Tibial nerve (tissue), 4 donors: ENCODE measurements around the gene PIK3C2A. TPM values are rescaled to one million over a fixed set of nuclear protein-coding genes. Genes with fewer than 3 reads are reported as not detected.

Source experiments
- DNase-seq, 2 donors: peaks; one replicate each; pipeline ENCODE4 v3.0.0-alpha.2; 2019; ENCODE audit warnings: low spot score in 2 of 2
- H3K27ac ChIP-seq, 4 donors: fragments of 200-600 bp; sonication (generic) in 3 of 4; one replicate each; pipeline ENCODE4 v1.5.1; 2017 to 2019; ENCODE audit warnings: mild to moderate bottlenecking in 1 of 4
- H3K27me3 ChIP-seq, 2 donors: fragments of 200-600 bp; sonication (generic) in 1 of 2; one replicate each; pipeline versions ENCODE4 v1.5.1 to v1.6.0; 2017 to 2019
- H3K36me3 ChIP-seq, 3 donors: fragments of 200-600 bp; sonication (generic); one replicate each; pipeline ENCODE4 v1.5.1; 2018 to 2019
- H3K4me1 ChIP-seq, 4 donors: fragments of 200-600 bp; sonication (generic) in 3 of 4; one replicate each; pipeline ENCODE4 v1.5.1; 2017 to 2019
- H3K4me3 ChIP-seq, 4 donors: fragments of 200-600 bp; sonication (generic) in 3 of 4; one replicate each; pipeline ENCODE4 v1.5.1; 2017 to 2019; ENCODE audit warnings: mild to moderate bottlenecking in 1 of 4, moderate library complexity in 1 of 4
- H3K9me3 ChIP-seq, 4 donors: fragments of 200-600 bp; sonication (generic) in 3 of 4; one replicate each; pipeline ENCODE4 v1.5.1; 2017 to 2019
- CTCF ChIP-seq, 5 experiments: fragments of 200-600 bp in 3 of 5; fragments of 450-650 bp in 2 of 5; sonication (generic) in 3 of 5; IDR thresholded peaks; one replicate each; pipeline ENCODE4 v1.5.1; 2016 to 2019; ENCODE audit warnings: antibody characterized with exemption in 5 of 5, mild to moderate bottlenecking in 3 of 5, moderate library complexity in 2 of 5
- EP300 ChIP-seq, 2 donors: sonication (generic); formaldehyde crosslinking; IDR thresholded peaks; one replicate each; pipeline ENCODE4 v1.6.1; 2017; ENCODE audit warnings: antibody characterized with exemption in 2 of 2, mild to moderate bottlenecking in 1 of 2
- POLR2A ChIP-seq, 2 donors: fragments of 450-650 bp; IDR thresholded peaks; one replicate each; pipeline ENCODE4 v1.6.1; 2017; ENCODE audit warnings: antibody characterized with exemption in 2 of 2, mild to moderate bottlenecking in 2 of 2, moderate library complexity in 2 of 2
- WGBS, 2 donors: methylation state at CpG; one replicate each; pipeline ENCODE4 v1.1.5; 2018; 5-methylcytosine and 5-hydroxymethylcytosine counted together
- total RNA-seq, 4 donors: library from RNA; depleted of rRNA; stranded (reverse); fragments of >200 nt; gene quantifications; one replicate each; pipeline ENCODE4 v1.1.0, GENCODE V29; 2016

The PIK3C2A gene
- total RNA-seq, 4 donors from 2014 or later = 60.9 to 105 (median 63.2) TPM

DNA sequence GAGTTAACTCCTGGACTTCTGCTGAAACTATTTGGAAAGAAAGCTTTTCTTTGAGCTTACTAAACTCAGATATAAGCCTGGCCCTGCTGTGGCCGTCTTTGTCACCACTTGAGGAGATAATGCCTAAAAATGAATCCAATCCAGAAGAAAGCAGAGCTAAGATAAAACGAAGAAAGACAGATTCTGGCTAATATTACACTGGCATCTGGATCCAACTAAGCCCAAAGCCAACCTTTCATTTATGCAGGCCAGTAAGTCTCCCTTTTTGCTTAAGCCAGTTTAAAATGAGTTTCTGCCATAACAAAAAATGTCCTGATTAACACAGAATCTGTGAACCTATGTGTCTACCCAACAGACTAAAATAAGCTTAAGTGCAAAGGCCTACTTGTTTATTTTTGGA, 34.5 kb downstream of the PIK3C2A start:
- Histone ChIP-seq H3K27me3 (no peaks in the 10 kb centered on the region), H3K36me3 (peaks cover 0 to 10% (median 0%) of the 10 kb centered on the region in 3 donors), H3K4me1 (peaks cover 0 to 27% (median 3%) of the 10 kb centered on the region in 4 donors), H3K9me3 (no peaks in the 10 kb centered on the region), H3K27ac (no peak overlapping the region), H3K4me3 (no peak overlapping the region)
- WGBS, 2 donors = 82 to 84% methylated on average over 2 of the region's 2 CpGs
- TF ChIP-seq EP300 (IDR thresholded peaks at IDR 0.05) (no peak), CTCF (IDR thresholded peaks at IDR 0.05) (no peak), POLR2A (IDR thresholded peaks at IDR 0.05) (no peak)
- no peak for DNase-seq

DNA sequence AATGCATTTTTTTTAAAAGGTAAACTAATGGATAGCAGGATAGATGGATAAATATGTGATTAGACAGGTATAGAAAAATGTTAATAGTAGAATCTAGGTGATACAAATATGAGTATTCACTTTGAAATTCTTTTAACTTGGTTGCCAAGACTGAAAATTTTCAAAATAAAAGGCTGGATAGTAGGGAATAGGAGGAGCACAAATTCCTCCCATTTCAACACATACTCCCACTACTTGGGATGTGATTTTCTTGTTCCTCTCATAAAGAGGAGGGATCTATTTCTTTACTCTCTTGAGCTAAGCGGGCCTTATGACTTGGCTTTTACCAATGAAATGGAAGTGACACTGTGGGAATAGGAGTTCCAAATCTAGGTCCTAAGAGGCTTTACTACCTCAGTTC, 35.9 kb downstream of the PIK3C2A start:
- H3K4me3 ChIP-seq = no peak overlapping the region
- peaks cover 0 to 21% (median 0%) of the 10 kb centered on the region in 3 donors for H3K36me3 ChIP-seq
- no peak overlapping the region for H3K27ac ChIP-seq
- H3K4me1 ChIP-seq = peaks cover 0 to 27% (median 3%) of the 10 kb centered on the region in 4 donors
- TF ChIP-seq CTCF (IDR thresholded peaks at IDR 0.05) (no peak), POLR2A (IDR thresholded peaks at IDR 0.05) (no peak), EP300 (IDR thresholded peaks at IDR 0.05) (no peak)
- no peaks in the 10 kb centered on the region for H3K9me3 ChIP-seq
- DNase-seq = no peak
- H3K27me3 ChIP-seq = no peaks in the 10 kb centered on the region
- 93 to 100% methylated on average over 1 of the region's 1 CpG for WGBS, 2 donors

- DNase-seq = no peak
- peaks cover 0 to 27% (median 3%) of the 10 kb centered on the region in 4 donors for H3K4me1 ChIP-seq
- peak overlapping the region in 1 of 4 donors; percentile 3 for H3K27ac ChIP-seq
- H3K27me3 ChIP-seq = no peaks in the 10 kb centered on the region
- no peak overlapping the region for H3K4me3 ChIP-seq
- TF ChIP-seq CTCF (IDR thresholded peaks at IDR 0.05) (no peak), EP300 (IDR thresholded peaks at IDR 0.05) (no peak), POLR2A (IDR thresholded peaks at IDR 0.05) (no peak)
- peaks cover 0 to 21% (median 0%) of the 10 kb centered on the region in 3 donors for H3K36me3 ChIP-seq
- no peaks in the 10 kb centered on the region for H3K9me3 ChIP-seq
- WGBS, 2 donors = 50 to 59% methylated on average over 2 of the region's 2 CpGs
These were observed 36.4 kb downstream of the PIK3C2A start for GRCh38 chr11:17171343-17171742.

- no peak for DNase-seq
- Histone ChIP-seq H3K36me3 (peaks cover 0 to 21% (median 0%) of the 10 kb centered on the region in 3 donors), H3K4me3 (no peak overlapping the region), H3K27ac (no peak overlapping the region), H3K4me1 (peaks cover 0 to 32% (median 5%) of the 10 kb centered on the region in 4 donors), H3K27me3 (no peaks in the 10 kb centered on the region), H3K9me3 (no peaks in the 10 kb centered on the region)
- TF ChIP-seq EP300 (IDR thresholded peaks at IDR 0.05) = no peak
- no peak for TF ChIP-seq CTCF (IDR thresholded peaks at IDR 0.05)
- no peak for TF ChIP-seq POLR2A (IDR thresholded peaks at IDR 0.05)
- WGBS, 2 donors = 88 to 90% methylated on average over 1 of the region's 1 CpG
These were observed 37.9 kb downstream of the PIK3C2A start for GRCh38 chr11:17169876-17170275.

DNA sequence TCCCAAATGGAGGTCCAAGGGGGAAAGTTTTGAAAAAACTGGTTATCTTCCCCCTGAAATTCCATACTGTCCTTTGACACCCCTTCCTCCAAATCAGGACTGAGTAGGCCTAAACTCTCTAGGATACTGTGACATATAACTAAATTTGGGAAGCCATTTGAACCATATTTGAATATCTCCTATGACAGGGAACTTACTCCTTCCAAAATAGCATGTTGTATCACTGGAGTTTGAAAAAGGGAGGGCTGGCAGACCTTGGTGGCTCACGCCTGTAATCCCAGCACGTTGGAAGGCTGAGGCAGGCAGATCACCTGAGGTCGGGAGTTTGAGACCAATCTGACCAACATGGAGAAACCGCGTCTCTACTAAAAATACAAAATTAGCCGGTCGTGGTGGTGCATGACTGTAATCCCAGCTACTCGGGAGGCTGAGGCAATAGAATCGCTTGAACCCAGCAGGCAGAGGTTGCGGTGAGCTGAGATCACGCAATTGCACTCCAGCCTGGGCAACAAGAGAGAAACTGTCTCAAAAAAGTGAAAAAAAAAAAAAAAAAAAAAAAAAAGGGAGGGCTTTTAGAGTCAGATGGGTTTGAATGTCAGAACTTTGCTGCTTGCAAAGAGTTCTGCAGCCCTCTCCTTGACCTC, 42.4 kb downstream of the PIK3C2A start:
- H3K27ac ChIP-seq = peak overlapping the region in 1 of 4 donors; percentile 34
- 81 to 87% methylated on average over 11 of the region's 11 CpGs for WGBS, 2 donors
- H3K9me3 ChIP-seq = no peaks in the 10 kb centered on the region
- no peak for DNase-seq
- peaks cover 0 to 21% (median 0%) of the 10 kb centered on the region in 3 donors for H3K36me3 ChIP-seq
- no peak overlapping the region for H3K4me3 ChIP-seq
- peaks cover 0 to 56% (median 24%) of the 10 kb centered on the region in 4 donors for H3K4me1 ChIP-seq
- no peaks in the 10 kb centered on the region for H3K27me3 ChIP-seq
- TF ChIP-seq POLR2A (IDR thresholded peaks at IDR 0.05) (no peak), EP300 (IDR thresholded peaks at IDR 0.05) (no peak)
